NB4 (cell line): ENCODE measurements around the gene PSKH1.
"Not testable (repeated sequence)": the region's sequence is repeated elsewhere in the genome, so short reads cannot be mapped to it uniquely, and the experiment has no call there.

ENCODE experiments used
- DNase-seq: peaks from one replicate; pipeline ENCODE4 v3.0.0; 2010; ENCODE audit warnings: low read depth
- H3K4me3 ChIP-seq: one replicate; pipeline ENCODE4 v1.5.1; 2011; ENCODE audit warnings: mild to moderate bottlenecking, low read depth, low read length, moderate library complexity
- CTCF ChIP-seq: IDR thresholded peaks from one replicate; pipeline ENCODE4 v1.5.1; 2012; ENCODE audit warnings: low read depth, low read length
- MAX ChIP-seq: IDR thresholded peaks from 2 replicates; pipeline ENCODE4 v1.6.1; 2011; ENCODE audit warnings: low read depth, low read length
- MYC ChIP-seq: IDR thresholded peaks from 2 replicates; pipeline ENCODE4 v1.6.1; 2011; ENCODE audit warnings: low read depth, low read length
- POLR2A ChIP-seq: IDR thresholded peaks from 2 replicates; pipeline ENCODE4 v1.6.1; 2011; ENCODE audit warnings: mild to moderate bottlenecking; ENCODE audit not compliant: insufficient read length; ENCODE audit errors: extremely low read depth

Gene PSKH1

DNA sequence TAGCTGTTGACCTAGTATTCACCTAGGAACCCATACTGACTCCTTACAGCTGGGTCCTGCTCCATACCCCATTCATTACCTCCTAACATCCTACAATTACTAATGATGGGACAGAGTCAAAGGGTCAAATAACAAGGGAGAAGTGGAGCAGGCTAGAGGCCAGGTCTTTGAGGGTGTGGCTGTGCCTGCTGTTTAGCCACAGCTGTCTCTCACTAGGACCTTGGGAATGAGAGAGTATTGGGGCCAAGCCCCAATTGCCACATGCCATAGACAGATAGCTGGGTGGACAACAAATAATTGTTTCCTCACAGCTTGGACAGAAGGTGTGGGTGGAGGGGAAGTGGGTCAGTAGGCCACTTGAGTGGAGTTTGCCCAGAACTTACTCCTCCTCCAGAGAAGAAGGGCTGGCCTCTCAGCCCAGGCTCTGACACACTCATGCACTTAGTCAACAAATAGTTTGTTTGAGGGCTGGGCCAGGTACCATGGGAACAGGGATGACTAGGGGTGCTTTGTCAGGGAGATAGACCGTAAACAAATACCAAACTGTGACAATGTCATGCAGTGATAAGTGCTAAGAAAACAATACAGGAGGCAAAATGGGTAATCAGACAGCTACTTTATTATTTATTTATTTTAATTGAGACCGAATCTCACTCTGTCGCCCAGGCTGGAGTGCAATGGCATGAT lies 35.4 kb upstream of the PSKH1 start:
- DNase-seq, result peak; percentile 30
- no peak for TF ChIP-seq CTCF
- no peak overlapping the region for H3K4me3 ChIP-seq

DNA sequence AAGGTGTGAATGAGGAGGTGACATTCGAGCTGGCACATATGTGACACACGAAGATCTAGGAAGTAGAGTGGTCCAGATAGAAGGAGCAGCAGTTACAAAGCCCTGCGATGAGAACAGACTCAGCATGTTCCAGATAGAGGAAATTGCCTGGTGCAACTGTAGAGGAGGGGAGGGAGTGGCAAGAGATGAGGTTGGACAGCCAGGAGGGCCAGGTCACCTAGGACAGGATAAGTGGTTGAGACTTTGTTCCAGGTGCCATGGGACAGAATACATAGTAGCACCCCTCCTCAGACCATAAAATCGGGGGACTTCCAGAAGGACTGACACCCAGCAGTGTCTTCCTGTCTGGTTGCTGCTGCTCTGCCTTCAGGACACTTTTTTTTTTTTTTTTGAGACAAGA lies 34.6 kb upstream of the PSKH1 start:
- no peak for DNase-seq
- no peak overlapping the region for H3K4me3 ChIP-seq
- no peak for TF ChIP-seq MAX
- TF ChIP-seq CTCF, result no peak
- no peak for TF ChIP-seq MYC
- no peak for TF ChIP-seq POLR2A

DNA sequence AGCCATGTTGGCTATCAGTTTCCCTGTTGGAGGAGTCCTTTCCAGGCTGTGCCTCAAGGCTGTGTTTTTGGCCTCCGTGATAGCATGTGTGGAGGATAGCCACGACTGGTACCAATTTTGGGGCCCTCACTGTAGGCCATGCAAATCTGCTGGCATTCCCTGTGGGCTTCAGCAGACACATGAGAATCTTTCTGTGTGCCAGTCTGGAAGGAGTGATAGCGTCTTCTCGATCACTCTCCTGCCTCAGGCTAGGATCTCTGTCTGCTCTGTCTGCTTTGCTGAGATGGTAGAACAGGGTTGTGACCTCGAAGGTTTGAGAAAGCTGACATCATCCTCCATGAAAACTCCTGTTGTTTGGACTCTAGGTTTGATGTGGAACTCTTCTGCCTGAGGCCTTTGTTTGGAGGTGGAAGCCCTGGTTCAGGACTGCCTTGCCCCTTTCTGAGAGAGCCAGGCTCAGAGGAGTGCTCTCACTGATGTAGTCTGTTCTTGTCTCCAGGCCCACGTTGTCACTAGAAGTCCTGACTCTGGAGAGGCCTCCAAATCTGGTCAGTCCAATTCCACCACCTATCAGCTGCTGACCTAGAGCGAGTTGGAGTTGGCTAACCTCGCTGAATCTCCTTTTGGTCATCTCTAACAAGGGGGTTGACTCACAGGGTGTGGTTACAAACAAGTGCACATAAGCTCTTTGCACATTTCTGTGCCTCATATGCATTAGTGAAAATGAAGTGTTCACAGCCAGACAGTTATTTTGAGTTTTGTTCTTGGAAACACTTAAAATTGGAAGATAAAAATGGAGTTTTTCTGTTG lies 32.3 kb upstream of the PSKH1 start:
- DNase-seq, result no peak
- H3K4me3 ChIP-seq, result no peak overlapping the region
- TF ChIP-seq MYC (no peak), MAX (no peak), CTCF (no peak), POLR2A (no peak)

DNA sequence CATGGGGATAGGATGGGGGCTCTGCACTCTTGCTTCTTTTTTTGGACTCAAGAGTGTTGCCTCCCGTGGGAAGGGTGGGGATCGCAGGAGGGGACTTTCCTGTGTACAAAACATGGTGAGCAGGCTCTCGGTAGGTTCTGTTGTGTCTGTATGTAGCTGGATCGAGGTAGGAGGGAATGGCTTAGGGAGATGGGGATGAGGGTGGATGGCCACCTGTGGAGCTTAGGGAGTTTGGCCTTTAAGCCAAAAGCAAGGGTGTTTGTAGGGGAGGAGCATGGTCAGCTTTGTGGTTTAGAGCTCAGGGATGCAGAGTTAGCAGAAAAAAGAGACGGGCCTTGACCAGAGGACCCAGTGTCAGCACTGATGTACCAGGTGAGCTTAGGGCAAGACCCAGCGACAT lies 31.2 kb upstream of the PSKH1 start:
- no peak for DNase-seq
- no peak overlapping the region for H3K4me3 ChIP-seq
- TF ChIP-seq POLR2A (no peak), MYC (no peak), CTCF (no peak), MAX (no peak)

DNA sequence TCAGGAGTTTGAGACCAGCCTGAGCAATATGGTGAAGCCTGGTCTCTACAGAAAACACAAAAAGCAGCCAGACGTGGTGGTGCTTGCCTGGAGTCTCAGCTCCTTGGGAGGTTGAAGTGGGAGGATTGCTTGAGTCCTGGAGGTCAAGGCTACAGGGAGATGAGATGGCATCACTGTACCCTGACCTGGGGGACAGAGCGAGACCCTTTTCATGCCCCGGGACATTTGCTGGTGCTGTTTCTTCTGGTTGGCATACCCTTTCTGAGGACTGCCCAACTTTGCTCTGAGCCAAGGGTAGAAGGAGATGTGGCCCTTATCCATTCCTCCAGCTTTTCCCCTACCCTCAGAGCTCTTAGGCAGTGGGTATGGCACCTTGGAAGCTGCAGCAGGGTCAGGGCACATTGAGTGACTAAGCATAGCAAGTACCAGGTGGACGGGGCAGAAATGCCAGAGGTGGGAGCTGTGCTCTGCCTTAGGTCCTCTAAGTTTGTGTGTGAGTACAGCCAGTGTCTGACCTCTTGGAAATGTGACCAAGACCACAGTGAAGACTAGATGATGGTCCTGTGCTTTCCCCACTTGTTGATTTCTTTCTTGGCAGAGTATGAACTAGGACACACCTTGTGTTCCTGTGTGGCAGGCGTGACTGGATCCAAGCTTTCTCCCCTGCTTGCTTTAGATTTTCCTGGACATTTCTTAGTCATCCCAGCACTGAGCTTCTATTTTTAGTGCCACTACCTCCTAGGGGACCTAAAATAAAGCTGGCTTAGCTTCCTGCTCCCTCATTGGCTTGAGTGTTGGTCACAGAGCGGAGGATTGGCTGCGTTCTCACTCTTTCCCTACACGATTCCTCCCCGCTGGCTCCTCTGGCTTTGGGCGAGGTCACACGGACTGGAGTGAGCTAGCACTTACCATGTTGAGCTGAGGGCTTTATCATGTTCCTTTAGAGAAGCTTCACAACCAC lies 30.2 kb upstream of the PSKH1 start:
- H3K4me3 ChIP-seq, result no peak overlapping the region
- TF ChIP-seq CTCF (no peak), MAX (no peak), MYC (no peak), POLR2A (no peak)
- DNase-seq, result no peak

- H3K4me3 ChIP-seq, DNase-seq: not testable (repeated sequence)
Observed at GRCh38 chr16:67864044-67864443, 29.0 kb upstream of the PSKH1 start.
